ENCODE data around the gene CGA.

- no peak for TF ChIP-seq CTCF (IDR thresholded peaks at IDR 0.05)
- TF ChIP-seq ELF1 (IDR thresholded peaks at IDR 0.05), result no peak
- TF ChIP-seq FOXJ3 (CRISPR knock-in tag; IDR thresholded peaks at IDR 0.05), result no peak
- no peak for TF ChIP-seq RFX5 (IDR thresholded peaks at IDR 0.05; ENCODE audit: low read length)
- TF ChIP-seq EP300 (IDR thresholded peaks at IDR 0.05; ENCODE audit: borderline replicate concordance in 1 of 2, low read depth in 1 of 2, low read length in 1 of 2), result no peak
- no peak for TF ChIP-seq CHD2 (IDR thresholded peaks at IDR 0.05; ENCODE audit: low read length, partially characterized antibody)
- no peak for TF ChIP-seq NFIC (IDR thresholded peaks at IDR 0.05; ENCODE audit: borderline replicate concordance)
- TF ChIP-seq YY1 (IDR thresholded peaks at IDR 0.05; ENCODE audit: low read depth), result no peak
Observed at GRCh38 chr6:87095087-87095509, at the start of gene CGA.

All from SK-N-SH (cell line).